ENCODE results near the gene PTPRE. TPM values are rescaled to one million over a fixed set of nuclear protein-coding genes. Genes with fewer than 3 reads are reported as not detected.

PTPRE gene
- total RNA-seq, 1 experiment from 2014 or later, result 12.3 TPM

DNA sequence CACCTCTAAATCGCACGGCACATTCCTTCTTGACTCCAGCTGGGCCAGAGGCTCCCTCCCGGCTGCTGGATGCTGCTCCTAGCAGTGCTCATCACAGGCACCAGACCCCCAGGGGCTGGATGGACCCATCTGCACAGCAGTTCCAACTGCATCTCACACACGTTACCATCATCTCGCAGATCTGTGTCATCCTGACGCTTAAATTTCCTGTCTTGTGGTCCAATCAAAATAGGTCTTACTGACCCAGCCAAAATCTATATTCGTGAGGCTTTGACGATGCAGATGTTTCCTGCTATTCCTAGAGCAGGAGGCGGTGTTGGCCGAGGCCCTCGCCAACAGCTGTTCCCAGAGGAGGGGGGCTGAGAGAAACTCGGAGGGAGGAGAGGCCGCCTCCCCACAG, 111.3 kb downstream of the PTPRE start:
- H3K27me3 ChIP-seq (ENCODE audit: insufficient read depth, low read length), result no peaks in the 10 kb centered on the region
- H3K27ac ChIP-seq (ENCODE audit: low read depth, low read length), result no peak overlapping the region
- H3K4me2 ChIP-seq (ENCODE audit: low read length), result no peak overlapping the region
- intact Hi-C loops (cut with micrococcal nuclease), result no loop called here
- H3K4me3 ChIP-seq (replicated peaks in 1 of 2; ENCODE audit: low read depth in 1 of 2, low read length in 2 of 2), result no peak overlapping the region
- no peaks in the 10 kb centered on the region for H3K36me3 ChIP-seq (ENCODE audit: control insufficient read depth in 1 of 2, insufficient read depth in 2 of 2, low read length in 2 of 2)
- no peak overlapping the region for H2AFZ ChIP-seq (ENCODE audit: low read depth, low read length, poor library complexity, severe bottlenecking)
- DNase-seq (ENCODE audit: low read depth, low spot score) (no peak), ATAC-seq (no peak)
- H3K9me2 ChIP-seq (ENCODE audit: insufficient read depth), result no peaks in the 10 kb centered on the region
- H3K4me1 ChIP-seq (ENCODE audit: control insufficient read depth in 1 of 2, insufficient read depth in 2 of 2, low read length in 2 of 2), result no peaks in the 10 kb centered on the region
- H3K9me3 ChIP-seq (ENCODE audit: control insufficient read depth in 1 of 2, insufficient read depth in 1 of 2, low read depth in 1 of 2, low read length in 2 of 2), result no peaks in the 10 kb centered on the region
- ChIA-PET POLR2A (no interaction called here), RAD21 (ENCODE audit: low non-redundant PET in 1 of 2, low total read pairs in 2 of 2, uncharacterized antibody in 2 of 2, unreplicated experiment in 2 of 2) (no interaction called here), CTCF (no interaction called here)
- H4K20me1 ChIP-seq (ENCODE audit: insufficient read depth), result no peaks in the 10 kb centered on the region
- no peaks in the 10 kb centered on the region for H3K79me2 ChIP-seq (ENCODE audit: insufficient read depth, low read length)
- H3K9ac ChIP-seq (ENCODE audit: low read length), result no peak overlapping the region
- BruUV-seq (replicated peaks), result no TSS peak
- no peak for TF ChIP-seq EZH2phosphoT487 (IDR thresholded peaks at IDR 0.05; ENCODE audit: borderline replicate concordance)
- TF ChIP-seq ZFX (IDR thresholded peaks at IDR 0.05), result no peak
- TF ChIP-seq EZH2 (IDR thresholded peaks at IDR 0.05), result no peak
- TF ChIP-seq, protein P1, sequence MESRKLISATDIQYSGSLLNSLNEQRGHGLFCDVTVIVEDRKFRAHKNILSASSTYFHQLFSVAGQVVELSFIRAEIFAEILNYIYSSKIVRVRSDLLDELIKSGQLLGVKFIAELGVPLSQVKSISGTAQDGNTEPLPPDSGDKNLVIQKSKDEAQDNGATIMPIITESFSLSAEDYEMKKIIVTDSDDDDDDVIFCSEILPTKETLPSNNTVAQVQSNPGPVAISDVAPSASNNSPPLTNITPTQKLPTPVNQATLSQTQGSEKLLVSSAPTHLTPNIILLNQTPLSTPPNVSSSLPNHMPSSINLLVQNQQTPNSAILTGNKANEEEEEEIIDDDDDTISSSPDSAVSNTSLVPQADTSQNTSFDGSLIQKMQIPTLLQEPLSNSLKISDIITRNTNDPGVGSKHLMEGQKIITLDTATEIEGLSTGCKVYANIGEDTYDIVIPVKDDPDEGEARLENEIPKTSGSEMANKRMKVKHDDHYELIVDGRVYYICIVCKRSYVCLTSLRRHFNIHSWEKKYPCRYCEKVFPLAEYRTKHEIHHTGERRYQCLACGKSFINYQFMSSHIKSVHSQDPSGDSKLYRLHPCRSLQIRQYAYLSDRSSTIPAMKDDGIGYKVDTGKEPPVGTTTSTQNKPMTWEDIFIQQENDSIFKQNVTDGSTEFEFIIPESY (IDR thresholded peaks at IDR 0.05; ENCODE audit: extremely low read depth, insufficient replicate concordance, low read length), result no peak
- no peak for TF ChIP-seq POLR2A (IDR thresholded peaks at IDR 0.05; ENCODE audit: borderline replicate concordance, extremely low read depth, insufficient read depth, insufficient read length)
- TF ChIP-seq YY1 (IDR thresholded peaks at IDR 0.05; ENCODE audit: extremely low read depth, insufficient replicate concordance, low read depth, low read length), result no peak
- TF ChIP-seq, protein P2, sequence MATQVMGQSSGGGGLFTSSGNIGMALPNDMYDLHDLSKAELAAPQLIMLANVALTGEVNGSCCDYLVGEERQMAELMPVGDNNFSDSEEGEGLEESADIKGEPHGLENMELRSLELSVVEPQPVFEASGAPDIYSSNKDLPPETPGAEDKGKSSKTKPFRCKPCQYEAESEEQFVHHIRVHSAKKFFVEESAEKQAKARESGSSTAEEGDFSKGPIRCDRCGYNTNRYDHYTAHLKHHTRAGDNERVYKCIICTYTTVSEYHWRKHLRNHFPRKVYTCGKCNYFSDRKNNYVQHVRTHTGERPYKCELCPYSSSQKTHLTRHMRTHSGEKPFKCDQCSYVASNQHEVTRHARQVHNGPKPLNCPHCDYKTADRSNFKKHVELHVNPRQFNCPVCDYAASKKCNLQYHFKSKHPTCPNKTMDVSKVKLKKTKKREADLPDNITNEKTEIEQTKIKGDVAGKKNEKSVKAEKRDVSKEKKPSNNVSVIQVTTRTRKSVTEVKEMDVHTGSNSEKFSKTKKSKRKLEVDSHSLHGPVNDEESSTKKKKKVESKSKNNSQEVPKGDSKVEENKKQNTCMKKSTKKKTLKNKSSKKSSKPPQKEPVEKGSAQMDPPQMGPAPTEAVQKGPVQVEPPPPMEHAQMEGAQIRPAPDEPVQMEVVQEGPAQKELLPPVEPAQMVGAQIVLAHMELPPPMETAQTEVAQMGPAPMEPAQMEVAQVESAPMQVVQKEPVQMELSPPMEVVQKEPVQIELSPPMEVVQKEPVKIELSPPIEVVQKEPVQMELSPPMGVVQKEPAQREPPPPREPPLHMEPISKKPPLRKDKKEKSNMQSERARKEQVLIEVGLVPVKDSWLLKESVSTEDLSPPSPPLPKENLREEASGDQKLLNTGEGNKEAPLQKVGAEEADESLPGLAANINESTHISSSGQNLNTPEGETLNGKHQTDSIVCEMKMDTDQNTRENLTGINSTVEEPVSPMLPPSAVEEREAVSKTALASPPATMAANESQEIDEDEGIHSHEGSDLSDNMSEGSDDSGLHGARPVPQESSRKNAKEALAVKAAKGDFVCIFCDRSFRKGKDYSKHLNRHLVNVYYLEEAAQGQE (IDR thresholded peaks at IDR 0.05; ENCODE audit: low read depth), result no peak

Data from HCT116 (cell line).